ENCODE data around the gene TECRL. TPM values are rescaled to one million over a fixed set of nuclear protein-coding genes. Genes with fewer than 3 reads are reported as not detected.

Gene TECRL
- total and polyA plus RNA-seq, 2 experiments from 2014 or later, result not detected

DNA sequence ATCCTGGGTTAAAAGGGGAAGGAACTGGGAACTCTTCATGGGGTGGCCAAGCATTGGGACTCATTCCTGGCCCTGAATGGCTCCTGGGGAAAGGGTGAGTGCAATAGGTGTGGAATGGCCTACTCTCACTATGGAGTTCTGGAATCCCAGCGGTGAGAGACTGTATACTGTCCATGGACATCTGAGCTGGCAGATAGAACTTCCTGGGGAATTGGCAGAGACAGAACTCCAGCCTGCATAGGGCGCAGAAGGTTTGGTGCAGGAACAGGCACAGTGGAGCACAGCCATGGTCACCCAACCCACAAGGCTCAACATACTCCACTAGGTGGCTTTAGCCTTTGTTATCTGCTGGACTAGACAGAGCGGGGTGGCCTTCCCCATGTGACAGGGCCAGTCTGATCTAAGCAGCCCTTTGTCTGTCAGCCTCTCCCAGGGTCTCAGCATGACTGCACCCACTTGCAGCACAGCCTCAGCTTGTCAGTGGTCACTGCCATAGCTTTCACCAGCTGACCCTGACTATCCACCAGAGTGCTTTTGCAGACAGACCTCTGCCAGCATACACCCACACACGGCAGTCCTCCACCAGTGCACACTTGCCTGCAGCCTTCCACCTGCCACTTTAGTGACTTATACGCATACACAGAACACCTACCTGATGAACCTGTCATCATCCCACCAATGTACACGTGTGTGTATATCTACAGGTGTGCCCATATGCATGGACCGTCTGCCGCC is 48.4 kb downstream of the TECRL start:
- H3K4me3 ChIP-seq, result no peak overlapping the region
- no peak overlapping the region; the same call in 1 of the 2 replicates for H2AFZ ChIP-seq
- no peaks in the 10 kb centered on the region for H3K79me2 ChIP-seq (replicated peaks; ENCODE audit: insufficient read depth)
- H4K20me1 ChIP-seq (replicated peaks; ENCODE audit: insufficient read depth), result no peaks in the 10 kb centered on the region
- no peak overlapping the region for H3K27ac Mint-ChIP-seq
- no peak overlapping the region for H3K4me3 Mint-ChIP-seq
- ATAC-seq (no peak), DNase-seq (ENCODE audit: low spot score) (no peak)
- no peak overlapping the region for H3K27ac ChIP-seq (ENCODE audit: low read depth)
- no peaks in the 10 kb centered on the region for H3K27me3 Mint-ChIP-seq (ENCODE audit: insufficient read depth, low read depth, poor library complexity)
- H3K9me2 ChIP-seq (ENCODE audit: insufficient read depth), result no peaks in the 10 kb centered on the region
- H3F3A ChIP-seq (replicated peaks; ENCODE audit: low read depth), result no peaks in the 10 kb centered on the region
- H3K4me1 Mint-ChIP-seq, result no peaks in the 10 kb centered on the region
- H3K27me3 ChIP-seq (ENCODE audit: insufficient read depth), result no peaks in the 10 kb centered on the region
- TF ChIP-seq ZNF114 (CRISPR knock-in tag; IDR thresholded peaks at IDR 0.05), result no peak
- TF ChIP-seq, protein P1, sequence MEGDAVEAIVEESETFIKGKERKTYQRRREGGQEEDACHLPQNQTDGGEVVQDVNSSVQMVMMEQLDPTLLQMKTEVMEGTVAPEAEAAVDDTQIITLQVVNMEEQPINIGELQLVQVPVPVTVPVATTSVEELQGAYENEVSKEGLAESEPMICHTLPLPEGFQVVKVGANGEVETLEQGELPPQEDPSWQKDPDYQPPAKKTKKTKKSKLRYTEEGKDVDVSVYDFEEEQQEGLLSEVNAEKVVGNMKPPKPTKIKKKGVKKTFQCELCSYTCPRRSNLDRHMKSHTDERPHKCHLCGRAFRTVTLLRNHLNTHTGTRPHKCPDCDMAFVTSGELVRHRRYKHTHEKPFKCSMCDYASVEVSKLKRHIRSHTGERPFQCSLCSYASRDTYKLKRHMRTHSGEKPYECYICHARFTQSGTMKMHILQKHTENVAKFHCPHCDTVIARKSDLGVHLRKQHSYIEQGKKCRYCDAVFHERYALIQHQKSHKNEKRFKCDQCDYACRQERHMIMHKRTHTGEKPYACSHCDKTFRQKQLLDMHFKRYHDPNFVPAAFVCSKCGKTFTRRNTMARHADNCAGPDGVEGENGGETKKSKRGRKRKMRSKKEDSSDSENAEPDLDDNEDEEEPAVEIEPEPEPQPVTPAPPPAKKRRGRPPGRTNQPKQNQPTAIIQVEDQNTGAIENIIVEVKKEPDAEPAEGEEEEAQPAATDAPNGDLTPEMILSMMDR (conservative IDR thresholded peaks at IDR 0.05; ENCODE audit: low read depth in 2 of 2), result 0 out of 4 replicates have a peak, but pooled peaks of 1 of the 2 experiments have one; percentile 9
- H3K36me3 Mint-ChIP-seq (ENCODE audit: low read depth), result no peaks in the 10 kb centered on the region
- no peaks in the 10 kb centered on the region for H3K4me1 ChIP-seq (ENCODE audit: insufficient read depth)
- H3K4me2 ChIP-seq, result no peak overlapping the region
- H3K36me3 ChIP-seq (ENCODE audit: insufficient read depth), result no peaks in the 10 kb centered on the region
- H3K9me3 Mint-ChIP-seq, result no peaks in the 10 kb centered on the region; the same call in 1 of the 3 replicates

DNA sequence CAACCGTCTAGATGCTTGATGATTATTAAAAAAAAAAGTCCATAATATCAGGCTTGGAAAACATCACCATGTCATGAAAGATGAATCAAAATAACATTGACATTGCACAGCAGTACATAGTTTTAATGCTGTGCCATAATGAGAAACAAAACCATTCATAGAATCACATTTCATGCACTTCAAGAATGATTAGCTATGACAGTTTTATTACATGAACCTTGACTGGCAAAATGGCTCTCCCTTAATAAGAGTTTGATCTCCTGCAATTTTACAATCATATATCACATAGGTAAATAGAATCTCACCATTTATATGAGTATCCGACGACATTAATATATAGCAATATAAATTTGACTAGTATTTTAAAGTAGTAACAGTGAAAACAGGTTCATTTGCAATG is 49.8 kb downstream of the TECRL start:
- no peak overlapping the region for H2AFZ ChIP-seq
- H3K4me2 ChIP-seq, result no peak overlapping the region
- H3K36me3 ChIP-seq (ENCODE audit: insufficient read depth), result no peaks in the 10 kb centered on the region
- no peak overlapping the region for H3K4me3 ChIP-seq
- H3K79me2 ChIP-seq (replicated peaks; ENCODE audit: insufficient read depth), result no peaks in the 10 kb centered on the region
- Mint-ChIP-seq H3K27ac (no peak overlapping the region), H3K9me3 (no peaks in the 10 kb centered on the region; the same call in 1 of the 3 replicates), H3K4me1 (no peaks in the 10 kb centered on the region), H3K36me3 (ENCODE audit: low read depth) (no peaks in the 10 kb centered on the region), H3K4me3 (no peak overlapping the region), H3K27me3 (ENCODE audit: insufficient read depth, low read depth, poor library complexity) (no peaks in the 10 kb centered on the region)
- H3K27ac ChIP-seq (ENCODE audit: low read depth), result no peak overlapping the region
- no peaks in the 10 kb centered on the region for H3K9me2 ChIP-seq (ENCODE audit: insufficient read depth)
- no peak for ATAC-seq
- no peaks in the 10 kb centered on the region for H4K20me1 ChIP-seq (replicated peaks; ENCODE audit: insufficient read depth)
- H3K4me1 ChIP-seq (ENCODE audit: insufficient read depth), result no peaks in the 10 kb centered on the region
- no peaks in the 10 kb centered on the region for H3K27me3 ChIP-seq (ENCODE audit: insufficient read depth)
- no peaks in the 10 kb centered on the region for H3F3A ChIP-seq (replicated peaks; ENCODE audit: low read depth)
- DNase-seq (ENCODE audit: low spot score), result no peak
- no peak for TF ChIP-seq ETS1 (IDR thresholded peaks at IDR 0.05)
- TF ChIP-seq EZH2 (IDR thresholded peaks at IDR 0.05; ENCODE audit: low read depth, unreplicated experiment), result no peak
- TF ChIP-seq NANOG (IDR thresholded peaks at IDR 0.05; ENCODE audit: borderline replicate concordance), result no peak
- no peak for TF ChIP-seq ZNF331 (CRISPR knock-in tag; IDR thresholded peaks at IDR 0.05; ENCODE audit: low read depth)
- no peak for TF ChIP-seq STAT1 (IDR thresholded peaks at IDR 0.05; ENCODE audit: unreplicated experiment)
- TF ChIP-seq POLR2AphosphoS5 (IDR thresholded peaks at IDR 0.05; ENCODE audit: low read depth), result no peak
- TF ChIP-seq, protein P1 (conservative IDR thresholded peaks at IDR 0.05; ENCODE audit: low read depth in 2 of 2), result no peak
- TF ChIP-seq EZH2phosphoT487 (IDR thresholded peaks at IDR 0.05; ENCODE audit: unreplicated experiment), result no peak
- no peak for TF ChIP-seq REST (IDR thresholded peaks at IDR 0.05; ENCODE audit: unreplicated experiment)

Measured in GM23338 (cell line).